CD1c-positive myeloid dendritic cell (primary cell): Measurements from ENCODE around the gene NFIB.

ENCODE experiments used
- DNase-seq: peaks from one replicate; pipeline ENCODE4 v3.0.0-alpha.2; 2016; ENCODE audit errors: extremely low spot score

NFIB gene

GRCh38 chr9:14188538-14188937 is 125.4 kb downstream of the NFIB start:
- no peak for DNase-seq

- no peak for DNase-seq
Observed at GRCh38 chr9:14188011-14188410, 125.9 kb downstream of the NFIB start.

- DNase-seq, result no peak
Observed at GRCh38 chr9:14186096-14186495, 127.8 kb downstream of the NFIB start.

DNA sequence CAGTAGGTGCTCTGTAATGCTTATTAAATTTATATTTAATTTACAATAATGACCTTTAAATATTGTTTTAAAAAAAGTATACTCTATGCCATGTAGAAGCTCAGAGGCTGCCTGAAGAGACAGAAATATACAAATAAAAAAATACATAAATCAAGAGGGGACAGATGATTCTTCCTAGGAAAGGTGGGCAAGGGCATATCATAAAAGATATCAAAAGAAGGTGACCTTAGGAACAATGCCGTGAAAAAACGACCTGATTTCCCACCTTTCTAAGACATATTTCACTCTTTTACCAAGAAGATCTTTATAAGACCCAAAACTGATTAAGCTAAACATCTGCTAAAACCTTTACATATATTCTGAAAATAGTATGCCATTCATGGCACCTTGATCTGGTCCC is 128.9 kb downstream of the NFIB start:
- DNase-seq, result no peak

GRCh38 chr9:14183001-14183400 is 130.9 kb downstream of the NFIB start:
- DNase-seq, result no peak

DNA sequence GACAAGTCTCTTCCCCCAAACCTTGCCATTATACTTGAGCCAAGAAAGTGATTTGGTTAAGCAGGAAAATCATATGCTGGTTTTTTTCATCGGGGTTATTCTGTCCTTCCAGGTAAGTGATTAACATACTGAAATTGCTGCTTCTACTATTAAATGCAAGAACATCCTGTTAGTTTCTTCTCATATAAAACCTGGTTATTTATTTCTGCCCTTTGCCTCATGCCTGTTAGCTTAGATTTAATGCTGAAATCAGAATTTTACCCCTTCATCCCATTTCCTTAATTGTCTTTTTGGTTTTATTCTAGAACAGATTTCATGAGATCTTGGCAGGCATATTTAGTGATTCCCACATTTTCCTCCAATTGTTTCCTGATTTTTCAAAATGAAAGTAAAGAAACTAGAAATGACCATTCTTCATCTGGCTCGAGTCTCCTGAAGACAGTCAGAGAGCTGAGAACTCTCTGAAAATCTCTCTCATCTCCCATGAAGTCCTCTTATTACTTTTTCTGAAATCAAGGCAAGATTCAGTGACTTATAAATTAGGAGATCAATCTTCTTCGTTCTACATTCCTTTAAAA is 132.9 kb downstream of the NFIB start:
- no peak for DNase-seq

DNA sequence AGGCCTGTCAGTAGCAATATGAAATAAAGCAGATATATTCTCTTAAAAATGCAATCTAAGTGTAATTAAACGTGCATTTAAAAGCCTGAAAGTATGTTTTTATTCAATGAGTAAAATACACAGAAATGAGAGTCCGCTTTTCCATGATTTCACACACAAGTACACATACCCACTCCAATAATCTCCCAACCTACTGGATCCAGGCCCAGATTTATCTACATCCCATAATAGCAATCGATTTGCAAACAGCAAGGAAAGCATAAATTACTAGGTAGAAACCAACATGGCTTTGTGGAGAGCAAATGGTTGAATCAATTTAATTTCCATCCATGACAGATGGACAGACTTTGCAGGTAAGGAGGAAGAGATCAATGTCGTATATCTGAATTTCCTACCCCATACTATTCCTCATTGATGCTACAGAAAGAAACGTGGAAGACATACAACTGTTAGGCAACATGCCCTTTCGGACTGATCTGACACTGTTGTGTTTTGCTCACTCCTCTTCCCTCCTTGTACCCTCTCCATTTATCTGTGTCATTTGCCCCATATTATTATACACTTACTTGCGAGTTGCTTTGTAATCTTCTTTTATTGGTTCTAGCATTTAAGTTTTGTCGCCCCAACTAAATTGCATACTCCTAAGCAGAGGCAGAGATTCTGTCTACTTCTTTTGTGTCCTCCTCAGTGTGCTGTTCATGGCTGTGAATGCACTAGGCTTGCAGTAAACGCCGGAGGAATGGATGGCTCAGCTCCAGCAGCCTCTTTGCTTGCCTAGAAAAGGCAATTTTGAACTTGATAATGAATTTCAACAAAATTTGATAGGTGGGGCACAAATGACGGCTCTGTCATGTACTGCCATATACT is 133.6 kb downstream of the NFIB start:
- no peak for DNase-seq

DNA sequence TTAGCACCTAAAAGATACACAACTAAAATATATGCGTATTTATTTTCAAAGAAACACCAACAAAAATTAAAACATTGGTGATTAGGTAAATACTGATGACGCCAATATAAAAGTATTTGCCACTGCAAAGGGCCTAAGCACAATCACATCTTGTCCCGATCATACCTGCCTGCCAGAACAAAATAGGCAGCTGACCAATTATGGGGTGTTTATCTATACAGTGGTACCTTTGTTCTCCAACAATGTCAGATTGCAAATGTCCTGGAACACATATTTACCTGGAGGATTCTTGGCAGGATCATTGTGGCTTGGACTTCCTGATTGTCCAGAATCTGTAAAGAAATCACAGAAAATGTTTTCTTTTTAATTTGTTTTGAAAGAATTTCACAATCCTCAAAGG is 134.5 kb downstream of the NFIB start:
- DNase-seq, result no peak

DNA sequence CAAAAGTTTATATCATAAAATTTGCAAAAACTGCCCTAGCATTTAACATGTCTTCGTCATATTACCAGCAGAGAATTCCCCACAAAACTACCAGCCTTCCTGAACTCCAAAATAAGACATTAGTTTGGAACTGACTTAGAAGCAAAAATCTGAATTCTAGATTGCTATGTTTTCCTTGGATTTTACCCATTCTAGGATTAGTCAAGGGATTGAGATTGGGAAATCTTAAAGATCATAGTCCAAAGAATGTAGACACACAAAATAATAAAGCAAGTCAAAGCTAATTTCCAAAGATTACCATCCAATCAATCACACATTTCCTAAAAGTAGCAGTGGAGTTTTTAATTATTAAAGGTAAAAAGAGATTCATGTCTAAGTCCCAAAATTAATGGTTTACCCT is 138.2 kb downstream of the NFIB start:
- DNase-seq, result no peak

GRCh38 chr9:14173713-14174112 is 140.2 kb downstream of the NFIB start:
- DNase-seq, result no peak

DNA sequence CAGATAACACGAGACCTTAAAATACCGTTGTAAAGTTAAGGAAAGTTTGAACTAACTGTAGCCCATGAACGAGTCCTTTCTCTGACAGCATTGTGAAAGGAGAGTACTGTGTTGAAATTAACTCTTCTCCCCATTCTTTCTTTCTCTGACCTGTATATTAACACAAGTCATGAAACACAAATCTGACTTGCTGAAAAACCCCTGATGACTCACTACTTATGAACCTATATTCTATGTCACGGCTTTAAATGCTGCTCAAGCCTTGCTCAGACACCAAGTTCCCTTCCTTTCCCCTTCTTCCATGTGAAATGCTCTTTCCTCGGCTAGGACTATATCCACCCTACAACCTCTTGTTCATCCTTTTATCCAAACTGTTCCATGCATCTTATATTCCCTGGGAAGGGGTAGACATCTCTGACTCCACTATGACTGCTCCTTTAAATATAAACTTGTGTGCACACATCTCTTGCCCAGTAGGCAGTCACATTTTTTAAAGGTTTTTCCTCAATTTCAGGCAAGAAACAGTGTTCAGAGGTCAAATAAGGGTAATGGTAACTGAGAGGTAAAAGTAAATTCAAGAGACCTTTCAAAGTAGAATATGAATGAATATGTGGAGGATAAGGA is 142.9 kb downstream of the NFIB start:
- no peak for DNase-seq

DNA sequence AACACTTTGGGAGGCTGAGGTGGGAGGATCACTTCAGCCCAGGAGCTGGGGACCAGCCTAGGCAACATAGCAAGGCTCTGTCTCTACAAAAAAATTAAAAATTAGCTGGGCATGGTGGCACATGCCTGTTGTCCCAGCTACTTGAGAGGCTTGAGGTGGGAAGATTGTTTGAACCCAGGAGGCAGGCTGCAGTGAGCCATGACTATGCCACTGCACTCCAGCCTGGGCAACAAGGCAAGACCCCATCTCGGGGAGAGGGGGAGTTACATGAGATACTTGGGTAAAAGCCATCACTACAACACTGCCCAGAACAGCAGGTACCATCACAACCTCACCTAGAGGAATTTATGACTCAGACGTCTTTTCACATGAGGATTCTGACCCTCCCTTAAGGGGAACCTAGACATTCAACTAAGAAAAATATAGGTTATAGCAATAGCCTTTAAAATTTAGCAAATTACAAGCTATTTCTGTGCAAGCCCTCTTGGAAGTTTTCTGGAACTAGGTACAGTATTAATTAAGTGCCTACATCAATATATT is 143.5 kb downstream of the NFIB start:
- DNase-seq, result no peak

- DNase-seq, result no peak
Observed at GRCh38 chr9:14168381-14168780, 145.6 kb downstream of the NFIB start.

GRCh38 chr9:14165376-14166035 is 148.4 kb downstream of the NFIB start:
- DNase-seq, result no peak

GRCh38 chr9:14164908-14165307 is 149.0 kb downstream of the NFIB start:
- DNase-seq, result no peak

DNA sequence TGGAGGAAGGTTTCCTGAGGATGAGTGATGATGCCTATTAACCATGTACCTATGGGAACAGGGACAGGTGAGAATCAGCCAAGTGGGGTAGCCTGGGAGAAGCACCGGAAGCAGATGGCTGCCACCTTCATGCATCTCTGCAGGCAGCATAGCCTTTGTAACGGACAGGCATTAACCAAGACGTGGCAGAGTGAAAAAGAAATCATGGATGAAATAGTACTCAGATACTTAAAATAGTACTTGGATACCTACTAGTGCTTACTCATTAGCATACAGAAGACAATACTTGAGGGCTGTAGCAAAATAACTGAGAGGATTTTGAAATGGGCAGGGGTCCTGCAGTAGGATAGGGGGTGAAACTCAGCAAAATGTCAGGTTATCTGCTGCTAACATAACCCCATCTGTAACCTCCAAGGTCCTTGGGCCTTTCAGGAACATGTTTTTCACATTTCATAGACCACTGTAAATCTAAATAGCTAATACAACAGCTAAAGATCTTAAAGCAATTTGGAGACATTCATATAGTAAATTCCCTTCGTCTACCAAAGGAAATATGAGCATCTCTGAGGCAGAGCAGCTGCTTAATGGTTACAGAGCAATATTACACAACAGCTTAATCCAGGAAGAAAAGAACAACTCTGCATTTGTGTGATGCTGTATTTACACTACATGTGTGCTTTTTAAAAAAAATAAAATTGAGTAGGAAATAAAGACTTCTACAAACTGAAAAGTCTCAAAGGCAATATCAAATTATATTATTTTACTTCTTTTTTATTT is 154.3 kb downstream of the NFIB start:
- no peak for DNase-seq

GRCh38 chr9:14158916-14159315 is 155.0 kb downstream of the NFIB start:
- DNase-seq, result no peak

GRCh38 chr9:14158136-14158813 is 155.7 kb downstream of the NFIB start:
- DNase-seq, result no peak

DNA sequence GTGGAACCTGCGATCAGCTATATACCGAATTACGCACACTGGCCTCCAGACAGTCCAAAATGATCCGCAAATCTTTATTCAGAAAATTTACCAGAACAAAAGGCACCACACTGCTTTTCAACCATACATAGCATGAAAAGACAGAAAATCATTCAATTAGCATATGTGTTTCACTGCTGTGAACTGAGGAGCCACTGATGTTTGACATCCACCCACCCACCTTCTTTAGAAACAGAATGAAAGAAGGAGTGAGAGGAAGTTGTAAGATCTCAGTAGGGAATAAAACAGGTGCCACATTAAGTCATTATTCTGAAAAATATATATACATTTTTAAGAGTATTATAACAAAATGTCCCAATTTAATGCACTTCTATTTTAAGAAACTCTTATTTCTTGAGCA is 156.8 kb downstream of the NFIB start:
- no peak for DNase-seq

DNA sequence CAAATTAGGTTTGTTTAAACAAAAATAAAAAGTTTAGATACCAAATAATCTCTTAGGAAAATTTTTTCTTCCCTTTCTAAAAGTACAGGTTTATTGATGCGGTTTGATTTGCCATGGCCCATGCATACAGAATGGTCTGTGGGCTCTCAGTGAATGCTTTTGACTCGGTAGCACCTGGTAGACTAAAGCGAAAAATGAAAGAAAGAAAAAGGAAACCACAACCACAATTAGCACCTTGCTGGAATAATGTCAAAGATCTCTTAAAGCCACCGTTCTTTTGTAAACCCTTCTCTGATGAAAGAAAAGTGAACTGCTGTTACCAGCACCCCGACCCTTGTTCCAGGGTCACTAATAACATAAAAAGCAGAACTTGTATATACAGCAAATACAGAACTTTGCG is 157.9 kb downstream of the NFIB start:
- DNase-seq, result no peak

- no peak for DNase-seq
Observed at GRCh38 chr9:14155237-14155636, 158.7 kb downstream of the NFIB start.
